H9 (cell line): ENCODE data around the gene DCUN1D2. TPM values are rescaled to one million over a fixed set of nuclear protein-coding genes. Genes with fewer than 3 reads are reported as not detected.

Source experiments
- DNase-seq: peaks from one replicate; pipeline ENCODE4 v3.0.0-alpha.2; 2017
- H2AFZ ChIP-seq: one replicate; pipeline ENCODE4 v1.6.1; 2013; ENCODE audit warnings: mild to moderate bottlenecking, low read length, control low read depth, moderate library complexity
- H2AK5ac ChIP-seq: 2 replicates; pipeline ENCODE4 v1.6.1; 2013; ENCODE audit warnings: low read length, control low read depth, mixed read lengths; ENCODE audit not compliant: insufficient read length
- H2BK120ac ChIP-seq: one replicate; pipeline ENCODE4 v1.6.1; 2013; ENCODE audit warnings: low read depth, mild to moderate bottlenecking, low read length, control low read depth, inconsistent platforms; ENCODE audit not compliant: poor library complexity, severe bottlenecking
- H2BK12ac ChIP-seq: 2 replicates; pipeline ENCODE4 v1.6.1; 2013; ENCODE audit warnings: low read length, control low read depth, mixed read lengths, low read depth; ENCODE audit not compliant: insufficient read length
- H2BK15ac ChIP-seq: 2 replicates; pipeline ENCODE4 v1.6.1; 2013; ENCODE audit warnings: low read depth, low read length, control low read depth
- H2BK20ac ChIP-seq: one replicate; pipeline ENCODE4 v1.6.1; 2013; ENCODE audit warnings: low read depth, mild to moderate bottlenecking, low read length, control low read depth, inconsistent platforms; ENCODE audit not compliant: poor library complexity, severe bottlenecking
- H2BK5ac ChIP-seq: 2 replicates; pipeline ENCODE4 v1.6.1; 2013; ENCODE audit warnings: low read length, control low read depth, mixed read lengths; ENCODE audit not compliant: insufficient read length
- H3K14ac ChIP-seq: 2 replicates; pipeline ENCODE4 v1.6.1; 2013; ENCODE audit warnings: low read length, control low read depth; ENCODE audit not compliant: insufficient read depth
- H3K18ac ChIP-seq: 2 replicates; pipeline ENCODE4 v1.6.1; 2013; ENCODE audit warnings: low read depth, mild to moderate bottlenecking, mixed read lengths, low read length, control low read depth; ENCODE audit not compliant: insufficient read length
- H3K23ac ChIP-seq: 2 replicates; pipeline ENCODE4 v1.6.1; 2013; ENCODE audit warnings: low read length, control low read depth, mixed read lengths, low read depth; ENCODE audit not compliant: insufficient read length
- H3K23me2 ChIP-seq: 2 replicates; pipeline ENCODE4 v1.6.1; 2013; ENCODE audit warnings: low read depth, mild to moderate bottlenecking, mixed read lengths, low read length, control low read depth; ENCODE audit not compliant: insufficient read length, poor library complexity, severe bottlenecking
- H3K27ac ChIP-seq: 2 replicates; pipeline ENCODE4 v1.5.1; 2013; ENCODE audit warnings: low read length, control low read depth, mixed read lengths, low read depth; ENCODE audit not compliant: insufficient read length
- H3K27me3 ChIP-seq: 2 replicates; pipeline ENCODE4 v1.6.1; 2013; ENCODE audit warnings: low read length, control low read depth, inconsistent platforms; ENCODE audit not compliant: insufficient read depth
- H3K4ac ChIP-seq: 2 replicates; pipeline ENCODE4 v1.6.1; 2013; ENCODE audit warnings: low read depth, mild to moderate bottlenecking, control low read depth, inconsistent platforms, low read length, moderate library complexity
- H3K4me1 ChIP-seq: 2 replicates; pipeline ENCODE4 v1.6.1; 2013; ENCODE audit warnings: low read length, control low read depth, inconsistent platforms; ENCODE audit not compliant: insufficient read depth
- H3K4me2 ChIP-seq: 2 replicates; pipeline ENCODE4 v1.6.1; 2013; ENCODE audit warnings: low read length, control low read depth, mixed read lengths; ENCODE audit not compliant: insufficient read length, insufficient read depth
- H3K56ac ChIP-seq: 2 replicates; pipeline ENCODE4 v1.6.1; 2013; ENCODE audit warnings: low read depth, mild to moderate bottlenecking, mixed read lengths, low read length, control low read depth; ENCODE audit not compliant: insufficient read length
- H3K79me1 ChIP-seq: 2 replicates; pipeline ENCODE4 v1.6.1; 2013; ENCODE audit warnings: low read depth, mild to moderate bottlenecking, moderate library complexity, low read length, control low read depth, inconsistent platforms; ENCODE audit not compliant: insufficient read depth, poor library complexity, severe bottlenecking
- H3K79me2 ChIP-seq: 2 replicates; pipeline ENCODE4 v1.6.1; 2013; ENCODE audit warnings: low read length, control low read depth, inconsistent platforms; ENCODE audit not compliant: insufficient read depth
- H3K9ac ChIP-seq: 2 replicates; pipeline ENCODE4 v1.6.1; 2013; ENCODE audit warnings: low read length, control low read depth, mixed read lengths; ENCODE audit not compliant: insufficient read length; ENCODE audit errors: extremely low read depth
- H3K9me3 ChIP-seq: one replicate; pipeline ENCODE4 v1.6.1; 2013; ENCODE audit warnings: low read depth, low read length, inconsistent platforms; ENCODE audit not compliant: control insufficient read depth
- H3T11ph ChIP-seq: one replicate; pipeline ENCODE4 v1.6.1; 2013; ENCODE audit warnings: mild to moderate bottlenecking, low read length, control low read depth, inconsistent platforms
- H4K20me1 ChIP-seq: one replicate; pipeline ENCODE4 v1.6.1; 2013; ENCODE audit not compliant: control insufficient read depth, insufficient read length, insufficient read depth
- H4K5ac ChIP-seq: 2 replicates; pipeline ENCODE4 v1.6.1; 2013; ENCODE audit warnings: low read depth, mild to moderate bottlenecking, mixed read lengths, low read length, control low read depth; ENCODE audit not compliant: insufficient read length
- H4K8ac ChIP-seq: replicated peaks from 2 replicates; pipeline ENCODE4 v1.6.1; 2013; ENCODE audit warnings: low read length, control low read depth, mixed read lengths, low read depth; ENCODE audit not compliant: insufficient read length
- H4K91ac ChIP-seq: 2 replicates; pipeline ENCODE4 v1.6.1; 2013; ENCODE audit warnings: low read depth, mild to moderate bottlenecking, moderate library complexity, mixed read lengths, low read length, control low read depth; ENCODE audit not compliant: insufficient read length
- H3K27ac Mint-ChIP-seq, 3 experiments: 2 replicates in 2 of 3; 3 replicates in 1 of 3; pipeline ENCODE4 v1.8.0; 2020 to 2021; ENCODE audit warnings: mixed read lengths in 3 of 3, mild to moderate bottlenecking in 1 of 3, moderate library complexity in 1 of 3
- H3K27me3 Mint-ChIP-seq: 2 replicates; pipeline ENCODE4 v1.8.0; 2021; ENCODE audit warnings: low read depth, mild to moderate bottlenecking, moderate library complexity, mixed read lengths
- H3K36me3 Mint-ChIP-seq, 3 experiments: 2 replicates in 2 of 3; 3 replicates in 1 of 3; pipeline ENCODE4 v1.8.0; 2020 to 2021; ENCODE audit warnings: low read depth in 3 of 3, mixed read lengths in 3 of 3; ENCODE audit not compliant: insufficient read depth in 1 of 3
- H3K4me1 Mint-ChIP-seq, 2 experiments: 2 replicates each; pipeline ENCODE4 v1.8.0; 2020; ENCODE audit warnings: mixed read lengths in 2 of 2
- H3K4me3 Mint-ChIP-seq, 2 experiments: 2 replicates in 1 of 2; 3 replicates in 1 of 2; pipeline ENCODE4 v1.8.0; 2020 to 2021; ENCODE audit warnings: mild to moderate bottlenecking in 2 of 2, mixed read lengths in 2 of 2, moderate library complexity in 1 of 2
- H3K9me3 Mint-ChIP-seq, 2 experiments: 2 replicates in 1 of 2; 3 replicates in 1 of 2; pipeline ENCODE4 v1.8.0; 2020; ENCODE audit warnings: mild to moderate bottlenecking in 2 of 2, mixed read lengths in 2 of 2, moderate library complexity in 1 of 2
- CTCF ChIP-seq: fragments of 200-600 bp; sonication (generic); conservative IDR thresholded peaks from 3 replicates; pipeline ENCODE4 v1.8.0; 2021; ENCODE audit warnings: antibody characterized with exemption, mild to moderate bottlenecking
- WGBS: extraction: QIAGEN DNeasy Blood & Tissue Kit; methylation state at CpG from one replicate; pipeline ENCODE4 v1.1.7; 2013; ENCODE audit warnings: missing lambda C conversion rate, low lambda C conversion rate, mixed read lengths; ENCODE audit not compliant: insufficient read length; ENCODE audit errors: extremely low coverage; 5-methylcytosine and 5-hydroxymethylcytosine counted together
- total RNA-seq: library from RNA; stranded (reverse); gene quantifications from 2 replicates; pipeline ENCODE4 v1.2.1, GENCODE V29; 2021

The DCUN1D2 gene
- total RNA-seq, 1 experiment from 2014 or later: 36.8 TPM

- Histone ChIP-seq H3K14ac (no peak overlapping the region), H3K27me3 (no peaks in the 10 kb centered on the region)
- no peak for DNase-seq
These were observed 20.4 kb upstream of the DCUN1D2 start for GRCh38 chr13:113510871-113511270.

More at GRCh38 chr13:113510871-113511270, 20.4 kb upstream of the DCUN1D2 start:
- Histone ChIP-seq H4K20me1 (no peaks in the 10 kb centered on the region), H3K9me3 (no peaks in the 10 kb centered on the region), H3K56ac (no peak overlapping the region), H2BK12ac (no peak overlapping the region), H2BK5ac (no peak overlapping the region), H3K4ac (no peak overlapping the region), H3K4me1 (no peaks in the 10 kb centered on the region), H3K79me1 (no peaks in the 10 kb centered on the region), H3K9ac (no peak overlapping the region), H3K4me2 (no peak overlapping the region), H2BK120ac (no peak overlapping the region), H3K79me2 (no peaks in the 10 kb centered on the region), H4K8ac (no peak overlapping the region), H3K18ac (no peak overlapping the region), H2BK15ac (no peak overlapping the region), H2AK5ac (no peak overlapping the region), H4K5ac (no peak overlapping the region), H3K23me2 (no peaks in the 10 kb centered on the region), H2AFZ (no peak overlapping the region), H2BK20ac (no peak overlapping the region), H3K27ac (no peak overlapping the region), H3T11ph (no peak overlapping the region), H4K91ac (no peak overlapping the region), H3K23ac (no peak overlapping the region)
- Mint-ChIP-seq H3K27ac (peak overlapping the region in 1 of 3 experiments; percentile 28; a peak in 1 of 7 replicates), H3K4me3 (no peak overlapping the region), H3K4me1 (no peaks in the 10 kb centered on the region; a peak in 1 of 4 replicates), H3K9me3 (no peaks in the 10 kb centered on the region), H3K36me3 (peaks cover 11 to 48% (median 42%) of the 10 kb centered on the region in 3 experiments; a peak in 6 of 7 replicates), H3K27me3 (no peaks in the 10 kb centered on the region)
- no peak for TF ChIP-seq CTCF
- no CpG with 5 or more reads among the region's 21 CpGs for WGBS
